H1 (cell line): ENCODE data around the gene VCP. TPM values are rescaled to one million over a fixed set of nuclear protein-coding genes. Genes with fewer than 3 reads are reported as not detected.

ENCODE experiments used
- CREB1 ChIP-seq: IDR thresholded peaks from 2 replicates; pipeline ENCODE4 v1.6.1; 2012; ENCODE audit warnings: inconsistent platforms
- EZH2 ChIP-seq: fragments of 200-600 bp; sonication (generic); IDR thresholded peaks from 2 replicates; pipeline ENCODE4 v1.7.1; 2012; ENCODE audit warnings: low read depth, mild to moderate bottlenecking, moderate library complexity, low read length, inconsistent platforms; ENCODE audit not compliant: severe bottlenecking
- KDM4A ChIP-seq: IDR thresholded peaks from one replicate; pipeline ENCODE4 v1.7.1; 2012; ENCODE audit warnings: low read depth, mild to moderate bottlenecking, moderate library complexity, low read length, inconsistent platforms; ENCODE audit not compliant: severe bottlenecking
- MAX ChIP-seq: IDR thresholded peaks from 2 replicates; pipeline ENCODE4 v1.6.1; 2012; ENCODE audit warnings: inconsistent platforms
- POLR2A ChIP-seq, 2 experiments: IDR thresholded peaks; 1 replicate in 1 of 2; 2 replicates in 1 of 2; pipeline ENCODE4 v1.6.1; 2011; ENCODE audit warnings: low read depth in 2 of 2, low read length in 2 of 2, mild to moderate bottlenecking in 2 of 2; ENCODE audit errors: control extremely low read depth in 1 of 2
- SIRT6 ChIP-seq: IDR thresholded peaks from one replicate; pipeline ENCODE4 v1.7.1; 2012; ENCODE audit warnings: low read length, inconsistent platforms
- TBP ChIP-seq: IDR thresholded peaks from 2 replicates; pipeline ENCODE4 v1.6.1; 2011; ENCODE audit warnings: low read depth, low read length, improper control_type of control experiment
- polyA plus RNA-seq, 7 experiments: library from polyadenylated mRNA; depleted of rRNA in 3 of 7; stranded (reverse) in 5 of 7; unstranded in 2 of 7; fragments of >200 nt in 5 of 7; fragments of 200-250 nt in 2 of 7; gene quantifications; 1 replicate in 5 of 7; 2 replicates in 1 of 7; 4 replicates in 1 of 7; pipeline versions ENCODE4 v1.2.1 to v1.2.3, GENCODE V29; 2011 to 2013; ENCODE audit warnings: missing spikeins in 2 of 7, mixed read lengths in 2 of 7
- total RNA-seq: library from RNA; stranded (reverse); fragmentation: NEBNext Ultra II Directional; extraction: Animal tissue kit (Norgen Biotek cat#: 25700); gene quantifications from 2 replicates; pipeline ENCODE4 v1.2.1, GENCODE V29; 2021

Gene VCP
- total and polyA plus RNA-seq, 2 of the 8 experiments (the other 6 are each of a cell fraction or from before 2014, with no cell fraction given) = 173 to 375 TPM

GRCh38 chr9:35085078-35085477, 12.7 kb upstream of the VCP start (continued):
- TF ChIP-seq MAX (no peak), SIRT6 (no peak), KDM4A (no peak), EZH2 (no peak), CREB1 (no peak), TBP (no peak), POLR2A (IDR thresholded peaks at IDR 0.05; ENCODE audit: control extremely low read depth in 1 of 2, low read depth in 2 of 2, low read length in 2 of 2) (no peak)
